ENCODE data around the gene COL1A2. TPM values are rescaled to one million over a fixed set of nuclear protein-coding genes. Genes with fewer than 3 reads are reported as not detected.

The COL1A2 gene
- total RNA-seq, 2 experiments from 2014 or later: 0.28 to 0.33 TPM

DNA sequence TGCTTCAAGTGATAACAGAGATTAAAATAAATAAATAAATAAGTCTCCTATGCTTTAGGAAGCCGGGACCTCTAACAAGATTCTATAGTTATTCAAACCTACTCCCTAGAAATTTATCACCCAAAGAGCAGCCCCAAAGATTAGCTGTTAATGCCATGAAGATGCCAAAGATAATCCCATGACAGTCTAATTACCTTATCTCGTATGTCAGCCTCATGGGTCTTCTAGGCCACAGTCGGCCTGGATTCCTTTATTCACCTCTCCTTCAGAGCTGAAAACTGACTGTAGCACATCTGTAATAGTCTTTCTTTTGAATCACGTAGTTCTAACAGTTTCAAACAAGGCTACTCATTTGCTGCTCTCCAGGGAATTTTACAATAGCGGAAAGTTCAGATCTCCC lies 24.2 kb downstream of the COL1A2 start:
- Mint-ChIP-seq H3K27ac (no peak overlapping the region), H3K4me3 (no peak overlapping the region), H3K9me3 (no peaks in the 10 kb centered on the region), H3K27me3 (peaks cover 15% of the 10 kb centered on the region), H3K4me1 (ENCODE audit: low read depth) (no peaks in the 10 kb centered on the region), H3K36me3 (ENCODE audit: low read depth) (no peaks in the 10 kb centered on the region)
- Histone ChIP-seq H3K4me3 (ENCODE audit: low read length) (no peak overlapping the region), H3K36me3 (ENCODE audit: insufficient read depth, low read length) (no peaks in the 10 kb centered on the region), H3K27me3 (ENCODE audit: control insufficient read depth in 1 of 2, insufficient read depth in 2 of 2, low read length in 2 of 2) (peaks cover 0 to 10% of the 10 kb centered on the region in 2 experiments), H3K4me1 (ENCODE audit: insufficient read depth, low read length) (no peaks in the 10 kb centered on the region), H3K27ac (ENCODE audit: low read depth in 1 of 2, low read length in 2 of 2) (no peak overlapping the region), H3K9me3 (ENCODE audit: control insufficient read depth in 1 of 2, insufficient read depth in 1 of 2, low read length in 2 of 2) (peaks cover 0 to 3% of the 10 kb centered on the region in 2 experiments)
- no peak for ATAC-seq (ENCODE audit: poor library complexity)
- POLR2A ChIA-PET: no interaction called here
- intact Hi-C loops (cut with DNase I, micrococcal nuclease): no loop called here
- CTCF ChIA-PET: no interaction called here
- no peak for DNase-seq
- TF ChIP-seq, protein P1, sequence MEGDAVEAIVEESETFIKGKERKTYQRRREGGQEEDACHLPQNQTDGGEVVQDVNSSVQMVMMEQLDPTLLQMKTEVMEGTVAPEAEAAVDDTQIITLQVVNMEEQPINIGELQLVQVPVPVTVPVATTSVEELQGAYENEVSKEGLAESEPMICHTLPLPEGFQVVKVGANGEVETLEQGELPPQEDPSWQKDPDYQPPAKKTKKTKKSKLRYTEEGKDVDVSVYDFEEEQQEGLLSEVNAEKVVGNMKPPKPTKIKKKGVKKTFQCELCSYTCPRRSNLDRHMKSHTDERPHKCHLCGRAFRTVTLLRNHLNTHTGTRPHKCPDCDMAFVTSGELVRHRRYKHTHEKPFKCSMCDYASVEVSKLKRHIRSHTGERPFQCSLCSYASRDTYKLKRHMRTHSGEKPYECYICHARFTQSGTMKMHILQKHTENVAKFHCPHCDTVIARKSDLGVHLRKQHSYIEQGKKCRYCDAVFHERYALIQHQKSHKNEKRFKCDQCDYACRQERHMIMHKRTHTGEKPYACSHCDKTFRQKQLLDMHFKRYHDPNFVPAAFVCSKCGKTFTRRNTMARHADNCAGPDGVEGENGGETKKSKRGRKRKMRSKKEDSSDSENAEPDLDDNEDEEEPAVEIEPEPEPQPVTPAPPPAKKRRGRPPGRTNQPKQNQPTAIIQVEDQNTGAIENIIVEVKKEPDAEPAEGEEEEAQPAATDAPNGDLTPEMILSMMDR (IDR thresholded peaks at IDR 0.05): no peak

- H3K27ac Mint-ChIP-seq: no peak overlapping the region
These were observed 25.6 kb downstream of the COL1A2 start for GRCh38 chr7:94420328-94420727.

DNA sequence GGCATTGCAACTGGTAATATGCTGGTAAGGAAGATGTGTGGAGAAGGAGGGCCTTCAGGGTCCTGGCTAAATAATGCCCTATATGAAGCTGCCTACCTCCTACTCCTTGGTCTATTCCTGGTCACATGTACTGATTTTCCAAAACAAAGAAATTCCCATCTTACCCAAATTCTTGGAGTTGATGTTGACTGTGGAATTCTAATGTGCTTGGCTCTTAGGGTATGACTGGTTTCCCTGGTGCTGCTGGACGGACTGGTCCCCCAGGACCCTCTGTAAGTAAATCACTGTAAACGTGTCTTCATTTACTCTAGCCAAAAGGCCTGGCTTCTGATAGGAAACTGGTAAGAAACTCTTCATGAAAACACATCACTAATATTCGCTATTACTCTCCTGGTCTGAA lies 27.0 kb downstream of the COL1A2 start:
- H3K27me3 Mint-ChIP-seq: peaks cover 15% of the 10 kb centered on the region
- H3K4me3 Mint-ChIP-seq: no peak overlapping the region
- no peaks in the 10 kb centered on the region for H3K4me1 Mint-ChIP-seq (ENCODE audit: low read depth)
- H3K36me3 Mint-ChIP-seq (ENCODE audit: low read depth): no peaks in the 10 kb centered on the region
- intact Hi-C loops (cut with DNase I, micrococcal nuclease): no loop called here
- Histone ChIP-seq H3K9me3 (ENCODE audit: control insufficient read depth in 1 of 2, insufficient read depth in 1 of 2, low read length in 2 of 2) (peaks cover 0 to 3% of the 10 kb centered on the region in 2 experiments), H3K4me3 (ENCODE audit: low read length) (no peak overlapping the region), H3K27ac (ENCODE audit: low read depth in 1 of 2, low read length in 2 of 2) (no peak overlapping the region), H3K36me3 (ENCODE audit: insufficient read depth, low read length) (no peaks in the 10 kb centered on the region), H3K27me3 (ENCODE audit: control insufficient read depth in 1 of 2, insufficient read depth in 2 of 2, low read length in 2 of 2) (peaks cover 0 to 10% of the 10 kb centered on the region in 2 experiments), H3K4me1 (ENCODE audit: insufficient read depth, low read length) (no peaks in the 10 kb centered on the region)
- no peak overlapping the region for H3K27ac Mint-ChIP-seq
- TF ChIP-seq, protein P1 (IDR thresholded peaks at IDR 0.05): no peak
- ChIA-PET CTCF (no interaction called here), POLR2A (no interaction called here)
- ATAC-seq (ENCODE audit: poor library complexity): no peak
- H3K9me3 Mint-ChIP-seq: no peaks in the 10 kb centered on the region
- no peak for DNase-seq

More at GRCh38 chr7:94420328-94420727, 25.6 kb downstream of the COL1A2 start:
- Mint-ChIP-seq H3K27me3 (peaks cover 15% of the 10 kb centered on the region), H3K9me3 (no peaks in the 10 kb centered on the region), H3K4me1 (ENCODE audit: low read depth) (no peaks in the 10 kb centered on the region), H3K36me3 (ENCODE audit: low read depth) (no peaks in the 10 kb centered on the region), H3K4me3 (no peak overlapping the region)
- ATAC-seq (ENCODE audit: poor library complexity): no peak
- H3K4me1 ChIP-seq (ENCODE audit: insufficient read depth, low read length): no peaks in the 10 kb centered on the region
- no peaks in the 10 kb centered on the region for H3K36me3 ChIP-seq (ENCODE audit: insufficient read depth, low read length)
- H3K27me3 ChIP-seq (ENCODE audit: control insufficient read depth in 1 of 2, insufficient read depth in 2 of 2, low read length in 2 of 2): peaks cover 0 to 10% of the 10 kb centered on the region in 2 experiments
- no peak for DNase-seq
- intact Hi-C loops (cut with DNase I, micrococcal nuclease): no loop called here
- ChIA-PET CTCF (no interaction called here), POLR2A (no interaction called here)
- H3K9me3 ChIP-seq (ENCODE audit: control insufficient read depth in 1 of 2, insufficient read depth in 1 of 2, low read length in 2 of 2): peaks cover 0 to 3% of the 10 kb centered on the region in 2 experiments
- no peak overlapping the region for H3K4me3 ChIP-seq (ENCODE audit: low read length)
- no peak overlapping the region for H3K27ac ChIP-seq (ENCODE audit: low read depth in 1 of 2, low read length in 2 of 2)
- TF ChIP-seq, protein P1 (IDR thresholded peaks at IDR 0.05): no peak

Measured in CD4-positive, alpha-beta T cell (primary cell).